GM12878 (cell line): ENCODE data around the gene ANKRD11. TPM values are rescaled to one million over a fixed set of nuclear protein-coding genes. Genes with fewer than 3 reads are reported as not detected.

Source experiments
- ATAC-seq: fragments of 200-7000 bp; cut with Tn5 transposase; 3 replicates; pipeline ENCODE4 v1.9.1; 2020; ENCODE audit warnings: mild to moderate bottlenecking, moderate library complexity
- BruUV-seq: library from RNA; stranded (reverse); fragments of 400-500 nt; replicated peaks from 2 replicates; lab custom pipeline; 2021; lab: Mats Ljungman, UMichigan
- CTCF ChIA-PET: fragments of 300-600 bp; sonication (Branson Sonifier 250); formaldehyde crosslinking; extraction: SDS; loops from one replicate; lab custom pipeline; 2021; ENCODE audit warnings: inconsistent platforms; lab: Yijun Ruan, JAX
- POLR2A ChIA-PET: fragments of 350-600 bp; formaldehyde crosslinking; extraction: SDS; loops from one replicate; lab custom pipeline; 2021; ENCODE audit warnings: inconsistent platforms; lab: Charles Lee
- RAD21 ChIA-PET: fragments of 300-600 bp; sonication (Branson Sonifier 250); formaldehyde crosslinking; loops from one replicate; lab custom pipeline; 2023; ENCODE audit warnings: antibody characterized with exemption; ENCODE audit not compliant: unreplicated experiment; lab: Charles Lee
- SMC1A ChIA-PET: fragments of 300-600 bp; sonication (Branson Sonifier 250); formaldehyde crosslinking; loops from one replicate; lab custom pipeline; 2023; ENCODE audit not compliant: unreplicated experiment, uncharacterized antibody; lab: Charles Lee
- DNase-seq: peaks from one replicate; pipeline ENCODE4 v3.0.0-alpha.2; 2011; ENCODE audit warnings: low read depth, low spot score
- FAIRE-seq: peaks from 3 replicates; lab custom pipeline; 2011; peaks lifted over from hg19 to GRCh38; lab: Jason Lieb, UNC
- H2AFZ ChIP-seq: 2 replicates; pipeline ENCODE4 v1.6.0; 2011; ENCODE audit warnings: low read depth, low read length, control low read depth; ENCODE audit not compliant: control insufficient read depth
- H3K27ac ChIP-seq: 2 replicates; pipeline ENCODE4 v1.5.1; 2011; ENCODE audit warnings: control low read depth; ENCODE audit not compliant: control insufficient read depth, insufficient read depth
- H3K27me3 ChIP-seq, 2 experiments: replicated peaks in 1 of 2; 2 replicates each; pipeline versions ENCODE4 v1.6.0 to v1.6.1; 2011; ENCODE audit warnings: low read length in 1 of 2; ENCODE audit not compliant: control insufficient read depth in 2 of 2, insufficient read depth in 2 of 2
- H3K36me3 ChIP-seq, 2 experiments: 2 replicates each; pipeline ENCODE4 v1.5.1; 2011; ENCODE audit warnings: low read length in 1 of 2; ENCODE audit not compliant: control insufficient read depth in 2 of 2, insufficient read depth in 2 of 2
- H3K4me1 ChIP-seq: 2 replicates; pipeline ENCODE4 v1.6.1; 2011; ENCODE audit warnings: mild to moderate bottlenecking, low read length, moderate library complexity, mixed read lengths; ENCODE audit not compliant: control insufficient read depth, insufficient read depth
- H3K4me2 ChIP-seq: 2 replicates; pipeline ENCODE4 v1.6.0; 2011; ENCODE audit warnings: control low read depth; ENCODE audit not compliant: control insufficient read depth, insufficient read depth
- H3K4me3 ChIP-seq: fragments of 200-600 bp; sonication (generic); 2 replicates; pipeline ENCODE4 v1.5.1; 2016
- H3K79me2 ChIP-seq: 2 replicates; pipeline ENCODE4 v1.6.0; 2011; ENCODE audit warnings: low read length; ENCODE audit not compliant: control insufficient read depth, insufficient read depth
- H3K9ac ChIP-seq: 2 replicates; pipeline ENCODE4 v1.8.0; 2011; ENCODE audit warnings: low read length, control low read depth, mixed read lengths; ENCODE audit not compliant: control insufficient read depth, insufficient read depth
- H3K9me3 ChIP-seq: replicated peaks from 3 replicates; pipeline ENCODE4 v1.5.1; 2011; ENCODE audit warnings: mild to moderate bottlenecking, low read length; ENCODE audit not compliant: control insufficient read depth, insufficient read depth
- H4K20me1 ChIP-seq: 2 replicates; pipeline ENCODE4 v1.6.0; 2011; ENCODE audit not compliant: control insufficient read depth, insufficient read depth
- CREM ChIP-seq: IDR thresholded peaks from 2 replicates; pipeline ENCODE4 v1.6.1; 2014; ENCODE audit warnings: antibody characterized with exemption, low read depth
- EP300 ChIP-seq, 2 experiments: fragments of 150-350 bp in 1 of 2; IDR thresholded peaks; 2 replicates each; pipeline ENCODE4 v1.6.1; 2011 to 2012; ENCODE audit warnings: low read depth in 2 of 2, low read length in 2 of 2, borderline replicate concordance in 1 of 2, improper control_type of control experiment in 1 of 2, inconsistent platforms in 1 of 2; ENCODE audit not compliant: control insufficient read depth in 1 of 2
- FOS ChIP-seq: IDR thresholded peaks from 3 replicates; pipeline ENCODE4 v1.6.1; 2011; ENCODE audit warnings: borderline replicate concordance; ENCODE audit not compliant: insufficient read length; ENCODE audit errors: extremely low read depth
- FOXM1 ChIP-seq: IDR thresholded peaks from 2 replicates; pipeline ENCODE4 v1.6.1; 2012; ENCODE audit warnings: low read depth, mild to moderate bottlenecking, inconsistent platforms, low read length, moderate library complexity
- IKZF2 ChIP-seq, 2 experiments: fragments of 450-650 bp; IDR thresholded peaks; 2 replicates each; pipeline ENCODE4 v1.6.1; 2017; ENCODE audit warnings: mild to moderate bottlenecking in 2 of 2, moderate library complexity in 2 of 2
- KLF5 ChIP-seq: fragments of 450-650 bp; IDR thresholded peaks from 2 replicates; pipeline ENCODE4 v1.6.1; 2014; ENCODE audit warnings: mild to moderate bottlenecking; ENCODE audit not compliant: partially characterized antibody
- NBN ChIP-seq: fragments of 450-650 bp; IDR thresholded peaks from 2 replicates; pipeline ENCODE4 v1.6.1; 2016
- PAX8 ChIP-seq: fragments of 450-650 bp; IDR thresholded peaks from 2 replicates; pipeline ENCODE4 v1.6.1; 2017; ENCODE audit warnings: mild to moderate bottlenecking, moderate library complexity
- POLR2A ChIP-seq: IDR thresholded peaks from 2 replicates; pipeline ENCODE4 v1.6.1; 2011; ENCODE audit warnings: low read depth, mild to moderate bottlenecking, low read length
- POLR2AphosphoS2 ChIP-seq: IDR thresholded peaks from 2 replicates; pipeline ENCODE4 v1.6.1; 2011; ENCODE audit warnings: low read depth, mild to moderate bottlenecking, low read length, improper control_type of control experiment, moderate library complexity
- RAD21 ChIP-seq: IDR thresholded peaks from 2 replicates; pipeline ENCODE4 v1.6.1; 2011; ENCODE audit warnings: mild to moderate bottlenecking, low read depth, low read length, moderate library complexity; ENCODE audit not compliant: insufficient read depth
- SMAD1 ChIP-seq: fragments of 450-650 bp; IDR thresholded peaks from 2 replicates; pipeline ENCODE4 v1.6.1; 2018; ENCODE audit warnings: mild to moderate bottlenecking, low read depth; ENCODE audit not compliant: partially characterized antibody
- TBL1XR1 ChIP-seq: IDR thresholded peaks from 2 replicates; pipeline ENCODE4 v1.6.1; 2012; ENCODE audit warnings: low read depth, low read length, improper control_type of control experiment
- WGBS: methylation state at CpG from one replicate; pipeline ENCODE4 v1.1.6; 2016; ENCODE audit warnings: low lambda C conversion rate; ENCODE audit not compliant: insufficient replicate concordance, insufficient coverage; ENCODE audit errors: missing lambda C conversion rate; 5-methylcytosine and 5-hydroxymethylcytosine counted together
- in situ Hi-C: fragments of 300-500 bp; cut with MboI; formaldehyde crosslinking; loops from 9 replicates; pipeline ENCODE4 v1.14.3; 2018; ENCODE audit warnings: mixed read lengths
- intact Hi-C: fragments of 100-400 bp; cut with micrococcal nuclease; formaldehyde crosslinking; loops from one replicate; pipeline ENCODE4 v1.14.2; 2022; ENCODE audit not compliant: unreplicated experiment
- polyA plus RNA-seq, 11 experiments: library from polyadenylated mRNA; depleted of rRNA in 4 of 11; unstranded in 6 of 11; stranded (reverse) in 5 of 11; fragments of >200 nt; fragmentation: Nextera tagmentation in 4 of 11; fragmentation: Illumina TruSeq in 1 of 11; extraction: Ambion mirVana in 4 of 11; extraction: Trizol in 1 of 11; gene quantifications; 1 replicate in 1 of 11; 2 replicates in 10 of 11; pipeline versions ENCODE4 v1.2.1 to v1.2.3, GENCODE V29; 2011 to 2016; ENCODE audit warnings: inconsistent platforms in 2 of 11, missing spikeins in 2 of 11, low read depth in 1 of 11
- total RNA-seq, 4 experiments: library from RNA; depleted of rRNA in 3 of 4; stranded (reverse); fragments of >200 nt in 3 of 4; fragmentation: Illumina TruSeq in 1 of 4; extraction: Trizol in 1 of 4; gene quantifications; 2 replicates each; pipeline versions ENCODE4 v1.2.1 to v1.2.3, GENCODE V29; 2013 to 2021

The ANKRD11 gene
- total and polyA plus RNA-seq, 10 of the 15 experiments (the other 5 are each of a cell fraction or from before 2014, with no cell fraction given) = 5.1 to 103 (median 27.4) TPM

- DNase-seq (no peak), ATAC-seq (no peak), FAIRE-seq (no peak)
- ChIA-PET SMC1A (interaction anchor here (1.0 kb wide), 1 partner anchor 8 kb away, joined by 3 read pairs; no protein-coding TSS in a partner anchor), CTCF (no interaction called here), POLR2A (no interaction called here), RAD21 (no interaction called here)
- peaks cover 55% of the 10 kb centered on the region for H3K4me1 ChIP-seq
- WGBS = 93% methylated on average over 22 of the region's 23 CpGs
- BruUV-seq = no TSS peak
- no peaks in the 10 kb centered on the region for H3K9me3 ChIP-seq
- no peak overlapping the region for H3K4me3 ChIP-seq
- TF ChIP-seq PAX8 (no peak), POLR2AphosphoS2 (peak; percentile 24; the same call in 1 of the 2 replicates), POLR2A (peak; percentile 25; the same call in 1 of the 2 replicates)
- H4K20me1 ChIP-seq = peaks cover 23% of the 10 kb centered on the region
- peaks cover 90% of the 10 kb centered on the region for H3K79me2 ChIP-seq
- H3K27me3 ChIP-seq = no peaks in the 10 kb centered on the region
- H2AFZ ChIP-seq = no peak overlapping the region
- H3K27ac ChIP-seq = no peak overlapping the region
- peaks cover 14 to 30% of the 10 kb centered on the region in 2 experiments for H3K36me3 ChIP-seq
- H3K9ac ChIP-seq = no peak overlapping the region
- no peak overlapping the region for H3K4me2 ChIP-seq
- intact Hi-C loops = no loop called here
- in situ Hi-C loops = no loop called here
Measured at GRCh38 chr16:89317729-89318429, 172.5 kb downstream of the ANKRD11 start.

- peak overlapping the region; percentile 46 for H3K4me2 ChIP-seq
- ChIA-PET RAD21 (no interaction called here), CTCF (no interaction called here), POLR2A (no interaction called here), SMC1A (interaction anchor here (1.0 kb wide), 1 partner anchor 9 kb away, joined by 3 read pairs; no protein-coding TSS in a partner anchor)
- TF ChIP-seq KLF5 = no peak
- no peak for TF ChIP-seq SMAD1
- no peak for TF ChIP-seq FOXM1
- TF ChIP-seq FOS = no peak
- TF ChIP-seq TBL1XR1 = no peak
- TF ChIP-seq NBN = no peak
- TF ChIP-seq EP300 (IDR thresholded peaks at IDR 0.05; ENCODE audit: borderline replicate concordance in 1 of 2, control insufficient read depth in 1 of 2, low read depth in 2 of 2, low read length in 2 of 2) = no peak
- no peak for TF ChIP-seq IKZF2 (IDR thresholded peaks at IDR 0.05)
- no peak for TF ChIP-seq CREM
- TF ChIP-seq RAD21 = no peak
- H3K27me3 ChIP-seq = no peaks in the 10 kb centered on the region
- peaks cover 51% of the 10 kb centered on the region for H3K4me1 ChIP-seq
- peaks cover 19 to 35% of the 10 kb centered on the region in 2 experiments for H3K36me3 ChIP-seq
- intact Hi-C loops (no loop called here), in situ Hi-C loops (no loop called here)
- H4K20me1 ChIP-seq = peaks cover 23% of the 10 kb centered on the region
- ATAC-seq (no peak), FAIRE-seq (no peak), DNase-seq (no peak)
- no peak overlapping the region for H3K4me3 ChIP-seq
- no TSS peak for BruUV-seq
- no peaks in the 10 kb centered on the region for H3K9me3 ChIP-seq
- H3K79me2 ChIP-seq = peaks cover 87% of the 10 kb centered on the region
- H3K9ac ChIP-seq = no peak overlapping the region
- H2AFZ ChIP-seq = no peak overlapping the region
- 83% methylated on average over 10 of the region's 12 CpGs for WGBS
- H3K27ac ChIP-seq = peak overlapping the region; percentile 48
Measured at GRCh38 chr16:89317101-89317671, 173.2 kb downstream of the ANKRD11 start.
